Tibial nerve (tissue), 4 donors: ENCODE measurements around the gene BAHCC1. TPM values are rescaled to one million over a fixed set of nuclear protein-coding genes. Genes with fewer than 3 reads are reported as not detected.

Experiments used
- DNase-seq, 2 donors: peaks; one replicate each; pipeline ENCODE4 v3.0.0-alpha.2; 2019; ENCODE audit warnings: low spot score in 2 of 2
- H3K27ac ChIP-seq, 4 donors: fragments of 200-600 bp; sonication (generic) in 3 of 4; one replicate each; pipeline ENCODE4 v1.5.1; 2017 to 2019; ENCODE audit warnings: mild to moderate bottlenecking in 1 of 4
- H3K27me3 ChIP-seq, 2 donors: fragments of 200-600 bp; sonication (generic) in 1 of 2; one replicate each; pipeline versions ENCODE4 v1.5.1 to v1.6.0; 2017 to 2019
- H3K36me3 ChIP-seq, 3 donors: fragments of 200-600 bp; sonication (generic); one replicate each; pipeline ENCODE4 v1.5.1; 2018 to 2019
- H3K4me1 ChIP-seq, 4 donors: fragments of 200-600 bp; sonication (generic) in 3 of 4; one replicate each; pipeline ENCODE4 v1.5.1; 2017 to 2019
- H3K4me3 ChIP-seq, 4 donors: fragments of 200-600 bp; sonication (generic) in 3 of 4; one replicate each; pipeline ENCODE4 v1.5.1; 2017 to 2019; ENCODE audit warnings: mild to moderate bottlenecking in 1 of 4, moderate library complexity in 1 of 4
- H3K9me3 ChIP-seq, 4 donors: fragments of 200-600 bp; sonication (generic) in 3 of 4; one replicate each; pipeline ENCODE4 v1.5.1; 2017 to 2019
- EP300 ChIP-seq, 2 donors: sonication (generic); formaldehyde crosslinking; IDR thresholded peaks; one replicate each; pipeline ENCODE4 v1.6.1; 2017; ENCODE audit warnings: antibody characterized with exemption in 2 of 2, mild to moderate bottlenecking in 1 of 2
- POLR2A ChIP-seq, 2 donors: fragments of 450-650 bp; IDR thresholded peaks; one replicate each; pipeline ENCODE4 v1.6.1; 2017; ENCODE audit warnings: antibody characterized with exemption in 2 of 2, mild to moderate bottlenecking in 2 of 2, moderate library complexity in 2 of 2
- WGBS, 2 donors: methylation state at CpG; one replicate each; pipeline ENCODE4 v1.1.5; 2018; 5-methylcytosine and 5-hydroxymethylcytosine counted together
- total RNA-seq, 4 donors: library from RNA; depleted of rRNA; stranded (reverse); fragments of >200 nt; gene quantifications; one replicate each; pipeline ENCODE4 v1.1.0, GENCODE V29; 2016
- TF ChIP-seq, protein P1 (sequence below), 5 experiments: fragments of 200-600 bp in 3 of 5; fragments of 450-650 bp in 2 of 5; sonication (generic) in 3 of 5; IDR thresholded peaks; one replicate each; pipeline ENCODE4 v1.5.1; 2016 to 2019; ENCODE audit warnings: antibody characterized with exemption in 5 of 5, mild to moderate bottlenecking in 3 of 5, moderate library complexity in 2 of 5

The BAHCC1 gene
- total RNA-seq, 4 donors from 2014 or later, result 15.1 to 38.7 (median 27.4) TPM

GRCh38 chr17:81374890-81375289 is 20.4 kb upstream of the BAHCC1 start:
- 93 to 98% methylated on average over 5 of the region's 5 CpGs for WGBS, 2 donors
- TF ChIP-seq EP300 (IDR thresholded peaks at IDR 0.05), result no peak
- TF ChIP-seq, protein P1, sequence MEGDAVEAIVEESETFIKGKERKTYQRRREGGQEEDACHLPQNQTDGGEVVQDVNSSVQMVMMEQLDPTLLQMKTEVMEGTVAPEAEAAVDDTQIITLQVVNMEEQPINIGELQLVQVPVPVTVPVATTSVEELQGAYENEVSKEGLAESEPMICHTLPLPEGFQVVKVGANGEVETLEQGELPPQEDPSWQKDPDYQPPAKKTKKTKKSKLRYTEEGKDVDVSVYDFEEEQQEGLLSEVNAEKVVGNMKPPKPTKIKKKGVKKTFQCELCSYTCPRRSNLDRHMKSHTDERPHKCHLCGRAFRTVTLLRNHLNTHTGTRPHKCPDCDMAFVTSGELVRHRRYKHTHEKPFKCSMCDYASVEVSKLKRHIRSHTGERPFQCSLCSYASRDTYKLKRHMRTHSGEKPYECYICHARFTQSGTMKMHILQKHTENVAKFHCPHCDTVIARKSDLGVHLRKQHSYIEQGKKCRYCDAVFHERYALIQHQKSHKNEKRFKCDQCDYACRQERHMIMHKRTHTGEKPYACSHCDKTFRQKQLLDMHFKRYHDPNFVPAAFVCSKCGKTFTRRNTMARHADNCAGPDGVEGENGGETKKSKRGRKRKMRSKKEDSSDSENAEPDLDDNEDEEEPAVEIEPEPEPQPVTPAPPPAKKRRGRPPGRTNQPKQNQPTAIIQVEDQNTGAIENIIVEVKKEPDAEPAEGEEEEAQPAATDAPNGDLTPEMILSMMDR (IDR thresholded peaks at IDR 0.05), result no peak
- TF ChIP-seq POLR2A (IDR thresholded peaks at IDR 0.05), result no peak
- peaks cover 0 to 20% (median 7%) of the 10 kb centered on the region in 4 donors for H3K4me1 ChIP-seq
- no peaks in the 10 kb centered on the region for H3K36me3 ChIP-seq
- no peak overlapping the region for H3K4me3 ChIP-seq
- no peak overlapping the region for H3K27ac ChIP-seq
- no peaks in the 10 kb centered on the region for H3K27me3 ChIP-seq
- DNase-seq, result no peak
- no peaks in the 10 kb centered on the region for H3K9me3 ChIP-seq

DNA sequence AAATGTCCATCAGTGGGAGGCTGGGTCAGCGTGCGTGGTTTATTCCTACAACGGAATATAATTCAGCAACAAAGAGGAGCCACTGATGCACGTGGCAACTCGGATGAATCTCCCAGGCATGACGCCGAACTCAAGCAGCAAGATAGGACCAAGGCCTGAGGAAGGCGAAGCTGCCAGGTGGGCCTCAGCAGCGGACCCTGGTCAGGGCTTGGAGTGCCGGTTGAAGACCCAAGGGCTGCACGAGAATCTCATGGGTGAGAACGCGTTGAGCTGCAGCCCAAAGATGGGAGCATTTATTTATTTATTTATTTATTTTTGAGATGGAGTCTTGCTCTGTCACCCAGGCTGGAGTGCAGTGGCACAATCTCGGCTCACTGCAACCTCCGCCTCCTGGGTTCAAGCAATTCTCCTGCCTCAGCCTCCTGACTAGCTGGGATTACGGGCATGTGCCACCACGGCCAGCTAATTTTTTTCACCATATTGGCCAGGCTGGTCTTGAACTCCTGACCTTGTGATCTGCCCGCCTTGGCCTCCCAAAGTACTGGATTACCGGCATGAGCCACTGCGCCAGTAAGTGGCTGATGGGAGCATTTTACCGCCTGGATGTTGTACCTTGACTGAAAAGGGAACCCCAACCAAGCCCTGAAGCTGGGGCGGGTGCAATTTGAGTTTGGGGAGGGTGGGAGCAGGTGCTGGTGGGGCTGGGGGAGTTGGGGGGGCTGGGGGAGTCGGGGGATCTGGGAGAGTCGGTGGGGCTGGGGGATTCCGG is 18.1 kb upstream of the BAHCC1 start:
- H3K4me3 ChIP-seq, result no peak overlapping the region
- H3K9me3 ChIP-seq, result no peaks in the 10 kb centered on the region
- 89 to 91% methylated on average over 24 to 25 of the region's 25 CpGs for WGBS, 2 donors
- H3K27ac ChIP-seq, result no peak overlapping the region
- no peak for DNase-seq
- H3K4me1 ChIP-seq, result peaks cover 0 to 15% (median 4%) of the 10 kb centered on the region in 4 donors
- no peaks in the 10 kb centered on the region for H3K36me3 ChIP-seq
- no peaks in the 10 kb centered on the region for H3K27me3 ChIP-seq
- TF ChIP-seq POLR2A (IDR thresholded peaks at IDR 0.05) (no peak), EP300 (IDR thresholded peaks at IDR 0.05) (no peak)
- TF ChIP-seq, protein P1 (IDR thresholded peaks at IDR 0.05), result no peak

DNA sequence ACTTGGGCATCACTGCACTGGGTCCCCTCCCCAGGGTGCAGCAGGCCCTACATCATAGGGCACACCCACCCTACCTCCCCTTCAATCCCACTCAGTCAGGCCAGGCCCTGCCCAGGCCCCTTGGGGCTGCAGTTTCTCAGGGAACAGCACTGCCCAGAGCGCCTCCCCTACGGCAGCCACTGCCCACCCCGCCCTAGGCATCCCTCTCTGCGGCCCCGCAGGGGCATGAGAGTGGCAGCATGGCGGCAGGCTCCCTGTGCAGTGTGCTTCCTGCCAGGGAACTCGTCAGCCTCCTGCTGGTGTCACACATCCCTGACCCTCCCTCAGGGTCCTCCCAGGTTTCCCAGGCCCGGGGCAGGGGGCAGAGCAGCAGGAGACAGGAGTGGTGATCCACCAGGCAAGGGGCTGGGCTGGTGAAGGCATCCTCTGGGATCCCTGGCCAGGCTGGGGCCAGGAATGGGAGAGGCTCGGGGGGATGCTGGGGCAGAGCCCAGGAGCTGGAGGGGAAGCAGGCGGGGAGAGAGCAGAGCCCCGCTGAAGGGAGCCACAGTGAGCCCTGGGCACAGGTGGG is 16.2 kb upstream of the BAHCC1 start:
- H3K4me1 ChIP-seq, result no peaks in the 10 kb centered on the region
- no peak overlapping the region for H3K27ac ChIP-seq
- DNase-seq, result no peak
- 73 to 78% methylated on average over 11 of the region's 11 CpGs for WGBS, 2 donors
- no peaks in the 10 kb centered on the region for H3K9me3 ChIP-seq
- no peak for TF ChIP-seq POLR2A (IDR thresholded peaks at IDR 0.05)
- TF ChIP-seq, protein P1 (IDR thresholded peaks at IDR 0.05), result no peak
- no peak for TF ChIP-seq EP300 (IDR thresholded peaks at IDR 0.05)
- no peak overlapping the region for H3K4me3 ChIP-seq
- no peaks in the 10 kb centered on the region for H3K27me3 ChIP-seq
- H3K36me3 ChIP-seq, result no peaks in the 10 kb centered on the region

GRCh38 chr17:81379523-81379942 is 15.7 kb upstream of the BAHCC1 start:
- no peaks in the 10 kb centered on the region for H3K9me3 ChIP-seq
- no peak for TF ChIP-seq EP300 (IDR thresholded peaks at IDR 0.05)
- TF ChIP-seq, protein P1 (IDR thresholded peaks at IDR 0.05), result no peak
- no peak for TF ChIP-seq POLR2A (IDR thresholded peaks at IDR 0.05)
- no peak for DNase-seq
- H3K27ac ChIP-seq, result no peak overlapping the region
- no peaks in the 10 kb centered on the region for H3K27me3 ChIP-seq
- no peak overlapping the region for H3K4me3 ChIP-seq
- H3K36me3 ChIP-seq, result no peaks in the 10 kb centered on the region
- H3K4me1 ChIP-seq, result no peaks in the 10 kb centered on the region
- 82 to 87% methylated on average over 16 to 17 of the region's 17 CpGs for WGBS, 2 donors

- no peaks in the 10 kb centered on the region for H3K36me3 ChIP-seq
- H3K27ac ChIP-seq, result no peak overlapping the region
- no peaks in the 10 kb centered on the region for H3K27me3 ChIP-seq
- WGBS, 2 donors, result 71 to 83% methylated on average over 2 of the region's 6 CpGs
- DNase-seq, result no peak
- H3K9me3 ChIP-seq, result no peaks in the 10 kb centered on the region
- H3K4me3 ChIP-seq, result no peak overlapping the region
- TF ChIP-seq, protein P1 (IDR thresholded peaks at IDR 0.05), result no peak
- no peak for TF ChIP-seq POLR2A (IDR thresholded peaks at IDR 0.05)
- TF ChIP-seq EP300 (IDR thresholded peaks at IDR 0.05), result no peak
- H3K4me1 ChIP-seq, result peaks cover 0 to 5% (median 3%) of the 10 kb centered on the region in 4 donors
Measured at GRCh38 chr17:81380131-81380530, 15.1 kb upstream of the BAHCC1 start.
